H1 (cell line): ENCODE data around the gene GTPBP6.

Experiments used
- CHD1 ChIP-seq: IDR thresholded peaks from 2 replicates; pipeline ENCODE4 v1.6.1; 2012; ENCODE audit warnings: low read depth, low read length, improper control_type of control experiment
- EZH2 ChIP-seq: fragments of 200-600 bp; sonication (generic); IDR thresholded peaks from 2 replicates; pipeline ENCODE4 v1.7.1; 2012; ENCODE audit warnings: low read depth, mild to moderate bottlenecking, moderate library complexity, low read length, inconsistent platforms; ENCODE audit not compliant: severe bottlenecking
- JUN ChIP-seq: IDR thresholded peaks from 2 replicates; pipeline ENCODE4 v1.6.1; 2011; ENCODE audit warnings: low read depth, mild to moderate bottlenecking, improper control_type of control experiment, low read length
- JUND ChIP-seq: IDR thresholded peaks from 2 replicates; pipeline ENCODE4 v1.6.1; 2011; ENCODE audit warnings: mild to moderate bottlenecking, improper control_type of control experiment, low read length
- KDM5A ChIP-seq: fragments of 200-600 bp; IDR thresholded peaks from 2 replicates; pipeline ENCODE4 v1.7.1; 2012; ENCODE audit warnings: mild to moderate bottlenecking, low read length, inconsistent platforms, mixed read lengths
- PHF8 ChIP-seq: fragments of 200-600 bp; sonication (generic); conservative IDR thresholded peaks from 2 replicates; pipeline ENCODE4 v1.7.1; 2012; ENCODE audit warnings: low read depth, mild to moderate bottlenecking, inconsistent platforms, low read length, moderate library complexity
- POLR2A ChIP-seq, 2 experiments: IDR thresholded peaks; 1 replicate in 1 of 2; 2 replicates in 1 of 2; pipeline ENCODE4 v1.6.1; 2011; ENCODE audit warnings: low read depth in 2 of 2, low read length in 2 of 2, mild to moderate bottlenecking in 2 of 2; ENCODE audit errors: control extremely low read depth in 1 of 2
- POLR2AphosphoS5 ChIP-seq: IDR thresholded peaks from 2 replicates; pipeline ENCODE4 v1.6.1; 2011; ENCODE audit warnings: low read depth, low read length
- RAD21 ChIP-seq, 2 experiments: IDR thresholded peaks in 1 of 2; conservative IDR thresholded peaks in 1 of 2; 2 replicates each; pipeline ENCODE4 v1.6.1; 2011; ENCODE audit warnings: low read depth in 2 of 2, low read length in 2 of 2, improper control_type of control experiment in 1 of 2, inconsistent platforms in 1 of 2, mild to moderate bottlenecking in 1 of 2, moderate library complexity in 1 of 2
- SIN3A ChIP-seq, 2 experiments: IDR thresholded peaks in 1 of 2; conservative IDR thresholded peaks in 1 of 2; 2 replicates each; pipeline ENCODE4 v1.6.1; 2011 to 2012; ENCODE audit warnings: low read length in 2 of 2, improper control_type of control experiment in 1 of 2, low read depth in 1 of 2, mild to moderate bottlenecking in 1 of 2
- TAF1 ChIP-seq: IDR thresholded peaks from 2 replicates; pipeline ENCODE4 v1.6.1; 2011; ENCODE audit warnings: mild to moderate bottlenecking, low read depth, low read length
- TF ChIP-seq, protein P1 (sequence below): IDR thresholded peaks from 2 replicates; pipeline ENCODE4 v1.6.1; 2011; ENCODE audit warnings: low read depth, mild to moderate bottlenecking, low read length; ENCODE audit not compliant: insufficient read depth
- TF ChIP-seq, protein P2 (sequence below), 3 experiments: IDR thresholded peaks; 1 replicate in 2 of 3; 2 replicates in 1 of 3; pipeline versions ENCODE4 v1.5.1 to v1.6.1; 2011; ENCODE audit warnings: low read length in 3 of 3, mild to moderate bottlenecking in 3 of 3, inconsistent platforms in 2 of 3, low read depth in 1 of 3, moderate library complexity in 1 of 3; ENCODE audit not compliant: insufficient read depth in 1 of 3; ENCODE audit errors: control extremely low read depth in 1 of 3

- TF ChIP-seq, protein P1, sequence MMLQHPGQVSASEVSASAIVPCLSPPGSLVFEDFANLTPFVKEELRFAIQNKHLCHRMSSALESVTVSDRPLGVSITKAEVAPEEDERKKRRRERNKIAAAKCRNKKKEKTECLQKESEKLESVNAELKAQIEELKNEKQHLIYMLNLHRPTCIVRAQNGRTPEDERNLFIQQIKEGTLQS: no peak
- TF ChIP-seq TAF1 (no peak), POLR2A (IDR thresholded peaks at IDR 0.05; ENCODE audit: control extremely low read depth in 1 of 2, low read depth in 2 of 2, low read length in 2 of 2) (no peak), CHD1 (no peak), EZH2 (no peak), JUND (no peak), RAD21 (IDR thresholded peaks at IDR 0.05 in 1 of 2, conservative IDR thresholded peaks at IDR 0.05 in 1 of 2; ENCODE audit: low read depth in 2 of 2, low read length in 2 of 2) (no peak), PHF8 (no peak), SIN3A (conservative IDR thresholded peaks at IDR 0.05 in 1 of 2, IDR thresholded peaks at IDR 0.05 in 1 of 2; ENCODE audit: low read depth in 1 of 2, low read length in 2 of 2) (no peak), JUN (no peak), POLR2AphosphoS5 (no peak), KDM5A (no peak)
- TF ChIP-seq, protein P2, sequence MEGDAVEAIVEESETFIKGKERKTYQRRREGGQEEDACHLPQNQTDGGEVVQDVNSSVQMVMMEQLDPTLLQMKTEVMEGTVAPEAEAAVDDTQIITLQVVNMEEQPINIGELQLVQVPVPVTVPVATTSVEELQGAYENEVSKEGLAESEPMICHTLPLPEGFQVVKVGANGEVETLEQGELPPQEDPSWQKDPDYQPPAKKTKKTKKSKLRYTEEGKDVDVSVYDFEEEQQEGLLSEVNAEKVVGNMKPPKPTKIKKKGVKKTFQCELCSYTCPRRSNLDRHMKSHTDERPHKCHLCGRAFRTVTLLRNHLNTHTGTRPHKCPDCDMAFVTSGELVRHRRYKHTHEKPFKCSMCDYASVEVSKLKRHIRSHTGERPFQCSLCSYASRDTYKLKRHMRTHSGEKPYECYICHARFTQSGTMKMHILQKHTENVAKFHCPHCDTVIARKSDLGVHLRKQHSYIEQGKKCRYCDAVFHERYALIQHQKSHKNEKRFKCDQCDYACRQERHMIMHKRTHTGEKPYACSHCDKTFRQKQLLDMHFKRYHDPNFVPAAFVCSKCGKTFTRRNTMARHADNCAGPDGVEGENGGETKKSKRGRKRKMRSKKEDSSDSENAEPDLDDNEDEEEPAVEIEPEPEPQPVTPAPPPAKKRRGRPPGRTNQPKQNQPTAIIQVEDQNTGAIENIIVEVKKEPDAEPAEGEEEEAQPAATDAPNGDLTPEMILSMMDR (IDR thresholded peaks at IDR 0.05; ENCODE audit: control extremely low read depth in 1 of 3, insufficient read depth in 1 of 3, low read depth in 1 of 3, low read length in 3 of 3): no peak
Observed at GRCh38 chrX:360496-361150, 42.0 kb upstream of the GTPBP6 start.
